Sigmoid colon (tissue), 4 donors: Measurements from ENCODE around the gene RELL1.

ENCODE experiments used
- CTCF ChIP-seq, 4 experiments: fragments of 450-650 bp in 3 of 4; fragments of 200-600 bp in 1 of 4; IDR thresholded peaks; one replicate each; pipeline ENCODE4 v1.5.1; 2016 to 2019; ENCODE audit warnings: antibody characterized with exemption in 4 of 4, mild to moderate bottlenecking in 3 of 4, moderate library complexity in 2 of 4
- EP300 ChIP-seq, 4 donors: sonication (generic); formaldehyde crosslinking; IDR thresholded peaks; one replicate each; pipeline ENCODE4 v1.6.1; 2017; ENCODE audit warnings: antibody characterized with exemption in 4 of 4

- TF ChIP-seq CTCF (IDR thresholded peaks at IDR 0.05) = no peak
- TF ChIP-seq EP300 (IDR thresholded peaks at IDR 0.05) = no peak
These were observed 43.5 kb upstream of the RELL1 start for GRCh38 chr4:37729649-37730004.
